ENCODE measurements around the gene ABL2. TPM values are rescaled to one million over a fixed set of nuclear protein-coding genes. Genes with fewer than 3 reads are reported as not detected.

Gene ABL2
- total and polyA plus RNA-seq, 10 donors, result 1.3 to 21.7 (median 16.0) TPM

- intact Hi-C loops (cut with DNase I; ENCODE audit: low total_unique reads), result no loop called here
- TF ChIP-seq POLR2A (IDR thresholded peaks at IDR 0.05), result no peak
- TF ChIP-seq, protein P1, sequence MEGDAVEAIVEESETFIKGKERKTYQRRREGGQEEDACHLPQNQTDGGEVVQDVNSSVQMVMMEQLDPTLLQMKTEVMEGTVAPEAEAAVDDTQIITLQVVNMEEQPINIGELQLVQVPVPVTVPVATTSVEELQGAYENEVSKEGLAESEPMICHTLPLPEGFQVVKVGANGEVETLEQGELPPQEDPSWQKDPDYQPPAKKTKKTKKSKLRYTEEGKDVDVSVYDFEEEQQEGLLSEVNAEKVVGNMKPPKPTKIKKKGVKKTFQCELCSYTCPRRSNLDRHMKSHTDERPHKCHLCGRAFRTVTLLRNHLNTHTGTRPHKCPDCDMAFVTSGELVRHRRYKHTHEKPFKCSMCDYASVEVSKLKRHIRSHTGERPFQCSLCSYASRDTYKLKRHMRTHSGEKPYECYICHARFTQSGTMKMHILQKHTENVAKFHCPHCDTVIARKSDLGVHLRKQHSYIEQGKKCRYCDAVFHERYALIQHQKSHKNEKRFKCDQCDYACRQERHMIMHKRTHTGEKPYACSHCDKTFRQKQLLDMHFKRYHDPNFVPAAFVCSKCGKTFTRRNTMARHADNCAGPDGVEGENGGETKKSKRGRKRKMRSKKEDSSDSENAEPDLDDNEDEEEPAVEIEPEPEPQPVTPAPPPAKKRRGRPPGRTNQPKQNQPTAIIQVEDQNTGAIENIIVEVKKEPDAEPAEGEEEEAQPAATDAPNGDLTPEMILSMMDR (IDR thresholded peaks at IDR 0.05 in 8 of 11, conservative IDR thresholded peaks at IDR 0.05 in 3 of 11), result no peak
- no peak for TF ChIP-seq POLR2AphosphoS5 (IDR thresholded peaks at IDR 0.05)
These were observed 34.1 kb downstream of the ABL2 start for GRCh38 chr1:179195376-179195775.

DNA sequence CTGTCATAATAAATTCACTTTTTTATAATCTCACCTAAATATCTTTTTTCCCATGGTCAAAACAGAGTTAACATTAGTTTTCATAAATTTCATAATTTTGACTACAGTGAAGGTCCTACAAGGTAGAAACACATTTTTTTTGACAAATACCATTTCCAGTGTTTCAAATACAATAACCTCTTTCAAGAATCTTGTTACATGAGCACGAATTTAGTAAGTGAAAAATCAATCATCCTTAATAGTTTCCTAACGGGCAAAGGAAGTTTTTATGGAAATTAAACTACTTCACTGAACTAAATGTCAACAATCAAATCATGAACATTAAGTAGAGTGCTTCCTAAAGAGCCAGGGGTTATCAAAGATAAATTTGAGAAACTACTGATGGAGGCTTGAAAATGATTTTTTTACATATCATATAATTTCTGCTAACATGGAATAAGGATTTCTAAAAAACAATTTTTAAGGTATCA, 35.4 kb downstream of the ABL2 start:
- no peak for TF ChIP-seq POLR2AphosphoS5 (IDR thresholded peaks at IDR 0.05)
- TF ChIP-seq, protein P1 (IDR thresholded peaks at IDR 0.05 in 8 of 11, conservative IDR thresholded peaks at IDR 0.05 in 3 of 11), result peak in 1 of 11 experiments; percentile 10
- intact Hi-C loops (cut with DNase I; ENCODE audit: low total_unique reads), result no loop called here

More at GRCh38 chr1:179195376-179195775, 34.1 kb downstream of the ABL2 start:
- DNase-seq, result no peak
- H3K27ac ChIP-seq, result no peak overlapping the region
- no peaks in the 10 kb centered on the region for H3K27me3 ChIP-seq (replicated peaks in 1 of 7)
- peaks cover 0 to 39% (median 4%) of the 10 kb centered on the region in 6 donors for H3K4me1 ChIP-seq
- WGBS, 5 donors, result 88 to 100% (median 95%) methylated on average over 1 of the region's 1 CpG
- H3K4me3 ChIP-seq, result no peak overlapping the region
- no peaks in the 10 kb centered on the region for H3K36me3 ChIP-seq
- H3K9me3 ChIP-seq, result no peaks in the 10 kb centered on the region

GRCh38 chr1:179190861-179191260, 38.6 kb downstream of the ABL2 start:
- no peak for TF ChIP-seq POLR2A (IDR thresholded peaks at IDR 0.05)
- peak in 1 of 3 donors; percentile 26 for TF ChIP-seq POLR2AphosphoS5 (IDR thresholded peaks at IDR 0.05)
- Histone ChIP-seq H3K27ac (peak overlapping the region in 5 of 8 donors; percentile 38 to 67 (median 52)), H3K9me3 (no peaks in the 10 kb centered on the region), H3K4me3 (no peak overlapping the region), H3K4me1 (peaks cover 0 to 42% (median 4%) of the 10 kb centered on the region in 6 donors), H3K36me3 (peaks cover 0 to 4% (median 0%) of the 10 kb centered on the region in 6 donors), H3K27me3 (replicated peaks in 1 of 7) (no peaks in the 10 kb centered on the region)
- intact Hi-C loops (cut with DNase I; ENCODE audit: low total_unique reads), result no loop called here
- WGBS, 5 donors, result 6 to 24% (median 18%) methylated on average over 4 of the region's 4 CpGs
- no peak for DNase-seq

More for the DNA sequence above, 35.4 kb downstream of the ABL2 start:
- no peak for DNase-seq
- no peaks in the 10 kb centered on the region for H3K9me3 ChIP-seq
- no peak overlapping the region for H3K27ac ChIP-seq
- WGBS, 5 donors, result 54 to 74% (median 67%) methylated on average over 2 of the region's 2 CpGs
- H3K4me3 ChIP-seq, result no peak overlapping the region
- H3K4me1 ChIP-seq, result peaks cover 0 to 42% (median 4%) of the 10 kb centered on the region in 6 donors
- H3K36me3 ChIP-seq, result peaks cover 0 to 4% (median 0%) of the 10 kb centered on the region in 6 donors
- H3K27me3 ChIP-seq (replicated peaks in 1 of 7), result no peaks in the 10 kb centered on the region

DNA sequence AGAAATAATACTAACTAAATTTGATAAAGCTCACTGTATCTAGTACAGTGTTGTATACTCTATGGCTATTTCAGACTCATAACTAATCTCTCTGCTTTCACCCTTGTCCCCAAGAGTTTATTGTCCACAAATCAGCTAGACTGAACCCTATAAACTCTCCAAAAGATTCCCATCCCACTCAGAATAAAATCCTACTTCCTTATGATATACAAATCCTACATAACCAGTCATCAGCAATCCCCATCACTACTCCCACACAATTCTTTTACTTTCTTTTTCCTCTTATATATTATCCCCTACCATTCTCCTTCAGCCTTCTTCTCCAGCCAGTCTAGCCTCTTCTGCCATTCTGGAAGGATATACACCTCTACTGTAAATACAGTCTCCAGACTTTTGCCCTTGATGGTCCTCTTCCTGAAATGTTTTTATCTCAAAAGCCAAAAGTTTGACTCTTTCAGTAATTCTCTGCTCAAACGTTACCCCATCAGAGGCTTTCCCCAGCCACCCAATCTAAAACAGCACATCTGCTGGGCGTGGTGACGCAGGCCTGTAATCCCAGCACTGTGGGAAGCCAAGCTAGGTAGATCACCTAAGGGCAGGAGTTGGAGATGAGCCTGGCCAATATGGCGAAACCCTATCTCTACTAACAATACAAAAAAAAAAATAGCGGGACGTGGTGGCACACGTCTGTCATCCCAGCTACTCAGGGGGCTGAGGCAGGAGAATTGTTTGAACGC, 41.6 kb downstream of the ABL2 start:
- H3K27me3 ChIP-seq (replicated peaks in 1 of 7), result no peaks in the 10 kb centered on the region
- intact Hi-C loops (cut with DNase I; ENCODE audit: low total_unique reads), result no loop called here
- H3K27ac ChIP-seq, result no peak overlapping the region
- no peaks in the 10 kb centered on the region for H3K9me3 ChIP-seq
- no peak for DNase-seq
- TF ChIP-seq POLR2A (IDR thresholded peaks at IDR 0.05), result no peak
- TF ChIP-seq, protein P1 (IDR thresholded peaks at IDR 0.05 in 8 of 11, conservative IDR thresholded peaks at IDR 0.05 in 3 of 11), result no peak
- TF ChIP-seq POLR2AphosphoS5 (IDR thresholded peaks at IDR 0.05), result no peak
- H3K4me1 ChIP-seq, result peaks cover 0 to 18% (median 2%) of the 10 kb centered on the region in 6 donors
- peaks cover 0 to 4% (median 0%) of the 10 kb centered on the region in 6 donors for H3K36me3 ChIP-seq
- 91 to 96% (median 95%) methylated on average over 8 of the region's 8 CpGs for WGBS, 5 donors
- H3K4me3 ChIP-seq, result no peak overlapping the region
